ENCODE results near the gene GMIP. TPM values are rescaled to one million over a fixed set of nuclear protein-coding genes. Genes with fewer than 3 reads are reported as not detected.

Gene GMIP
- polyA plus RNA-seq, 3 donors, result 41.4 to 91.4 (median 75.1) TPM

GRCh38 chr19:19597809-19598306 is 45.6 kb downstream of the GMIP start:
- TF ChIP-seq CTCF (IDR thresholded peaks at IDR 0.05), result no peak
- intact Hi-C loops (cut with micrococcal nuclease), result no loop called here
- Mint-ChIP-seq H3K36me3 (no peaks in the 10 kb centered on the region), H3K9me3 (peaks cover 0 to 4% (median 0%) of the 10 kb centered on the region in 7 donors), H3K27ac (peak overlapping the region in 1 of 7 donors; percentile 77), H3K4me3 (peak overlapping the region in 1 of 2 donors; percentile 18), H3K27me3 (ENCODE audit: low read depth in 3 of 3) (no peaks in the 10 kb centered on the region), H3K4me1 (peaks cover 11% of the 10 kb centered on the region)
- H3K4me3 ChIP-seq (replicated peaks in 1 of 3; ENCODE audit: low read depth in 2 of 3, low read length in 3 of 3), result no peak overlapping the region
- H3K27ac ChIP-seq (ENCODE audit: low read depth in 1 of 2, low read length in 2 of 2), result no peak overlapping the region
- no peak overlapping the region for H2AFZ ChIP-seq (ENCODE audit: insufficient read depth, low read depth, low read length, poor library complexity, severe bottlenecking)
- no peak overlapping the region for H3K9ac ChIP-seq (ENCODE audit: insufficient read depth, low read length, poor library complexity, severe bottlenecking)
- H3K4me2 ChIP-seq (replicated peaks; ENCODE audit: extremely low read depth, low read length, poor library complexity, severe bottlenecking), result no peak overlapping the region
- WGBS (ENCODE audit: insufficient coverage), result 90% methylated on average over 3 of the region's 8 CpGs
- no peaks in the 10 kb centered on the region for H3K36me3 ChIP-seq (replicated peaks in 1 of 2; ENCODE audit: control insufficient read depth in 1 of 2, insufficient read depth in 2 of 2, low read length in 2 of 2)
- H3K9me3 ChIP-seq (replicated peaks in 1 of 2; ENCODE audit: control insufficient read depth in 1 of 2, insufficient read depth in 1 of 2, low read length in 2 of 2), result no peaks in the 10 kb centered on the region
- peak in 2 of 3 donors; percentile 21 to 57 for DNase-seq
- H3K27me3 ChIP-seq (ENCODE audit: control insufficient read depth in 2 of 2, insufficient read depth in 2 of 2, low read length in 2 of 2), result no peaks in the 10 kb centered on the region
- H4K20me1 ChIP-seq (ENCODE audit: insufficient read depth, low read length), result no peaks in the 10 kb centered on the region
- peaks cover 12 to 13% of the 10 kb centered on the region in 2 donors for H3K4me1 ChIP-seq (ENCODE audit: control insufficient read depth in 1 of 2, insufficient read depth in 2 of 2, low read length in 2 of 2)
- no peaks in the 10 kb centered on the region for H3K79me2 ChIP-seq (ENCODE audit: insufficient read depth, low read length)

- peaks cover 21% of the 10 kb centered on the region for H3K4me1 Mint-ChIP-seq
- no peak overlapping the region for H3K4me3 ChIP-seq (replicated peaks in 1 of 3; ENCODE audit: low read depth in 2 of 3, low read length in 3 of 3)
- no peak overlapping the region for H3K4me3 Mint-ChIP-seq
Observed at GRCh38 chr19:19595171-19595701, 48.2 kb downstream of the GMIP start.

More at GRCh38 chr19:19595171-19595701, 48.2 kb downstream of the GMIP start:
- H3K36me3 ChIP-seq (replicated peaks in 1 of 2; ENCODE audit: control insufficient read depth in 1 of 2, insufficient read depth in 2 of 2, low read length in 2 of 2), result no peaks in the 10 kb centered on the region
- Mint-ChIP-seq H3K27ac (peak overlapping the region in 5 of 7 donors; percentile 25 to 70 (median 40)), H3K36me3 (no peaks in the 10 kb centered on the region), H3K27me3 (ENCODE audit: low read depth in 3 of 3) (no peaks in the 10 kb centered on the region), H3K9me3 (peaks cover 0 to 7% (median 0%) of the 10 kb centered on the region in 7 donors)
- H2AFZ ChIP-seq (ENCODE audit: insufficient read depth, low read depth, low read length, poor library complexity, severe bottlenecking), result no peak overlapping the region
- H3K9me3 ChIP-seq (replicated peaks in 1 of 2; ENCODE audit: control insufficient read depth in 1 of 2, insufficient read depth in 1 of 2, low read length in 2 of 2), result no peaks in the 10 kb centered on the region
- no peak overlapping the region for H3K9ac ChIP-seq (ENCODE audit: insufficient read depth, low read length, poor library complexity, severe bottlenecking)
- peaks cover 27 to 29% of the 10 kb centered on the region in 2 donors for H3K4me1 ChIP-seq (ENCODE audit: control insufficient read depth in 1 of 2, insufficient read depth in 2 of 2, low read length in 2 of 2)
- no peak for TF ChIP-seq CTCF (IDR thresholded peaks at IDR 0.05)
- intact Hi-C loops (cut with micrococcal nuclease), result no loop called here
- peak overlapping the region; percentile 16 to 51 for H3K27ac ChIP-seq (ENCODE audit: low read depth in 1 of 2, low read length in 2 of 2)
- H3K79me2 ChIP-seq (ENCODE audit: insufficient read depth, low read length), result no peaks in the 10 kb centered on the region
- DNase-seq, result peak; percentile 54 to 75 (median 55)
- H3K4me2 ChIP-seq (replicated peaks; ENCODE audit: extremely low read depth, low read length, poor library complexity, severe bottlenecking), result no peak overlapping the region
- no peaks in the 10 kb centered on the region for H3K27me3 ChIP-seq (ENCODE audit: control insufficient read depth in 2 of 2, insufficient read depth in 2 of 2, low read length in 2 of 2)
- 72% methylated on average over 3 of the region's 8 CpGs for WGBS (ENCODE audit: insufficient coverage)
- H4K20me1 ChIP-seq (ENCODE audit: insufficient read depth, low read length), result no peaks in the 10 kb centered on the region
